Natural killer cell treated with Interleukin-12 subunit alpha and Interleukin-12 subunit beta and Interleukin-15 and Interleukin-18, amount 100 ng/mL, for 72 hours (primary cell): ENCODE measurements around the gene TPM3. TPM values are rescaled to one million over a fixed set of nuclear protein-coding genes. Genes with fewer than 3 reads are reported as not detected.
A peak's percentile ranks its signal among the peaks of the same experiment; 100 is the strongest.

Source experiments
- ATAC-seq, 2 donors: fragments of 150-1000 bp; cut with Tn5 transposase in 1 of 2; sonication (Bioruptor Pico), chemical (Tn5 transposase) in 1 of 2; 2 replicates each; pipeline ENCODE4 v1.10.0; 2021
- DNase-seq: peaks from one replicate; pipeline ENCODE4 v3.0.0; 2022; ENCODE audit warnings: low spot score
- H3K27ac Mint-ChIP-seq, 2 donors: 1 replicate in 1 of 2; 2 replicates in 1 of 2; pipeline ENCODE4 v1.8.0; 2022; ENCODE audit warnings: mixed read lengths in 2 of 2, mild to moderate bottlenecking in 1 of 2, moderate library complexity in 1 of 2
- H3K27me3 Mint-ChIP-seq, 2 donors: 1 replicate in 1 of 2; 2 replicates in 1 of 2; pipeline ENCODE4 v1.8.0; 2022; ENCODE audit warnings: mixed read lengths in 2 of 2
- H3K36me3 Mint-ChIP-seq: one replicate; pipeline ENCODE4 v1.8.0; 2022; ENCODE audit warnings: mixed read lengths
- H3K4me1 Mint-ChIP-seq, 2 donors: 1 replicate in 1 of 2; 2 replicates in 1 of 2; pipeline ENCODE4 v1.8.0; 2022; ENCODE audit warnings: low read depth in 2 of 2, mixed read lengths in 2 of 2, mild to moderate bottlenecking in 1 of 2
- H3K4me3 Mint-ChIP-seq: one replicate; pipeline ENCODE4 v1.8.0; 2022; ENCODE audit warnings: mixed read lengths
- H3K9me3 Mint-ChIP-seq: 2 replicates; pipeline ENCODE4 v1.8.0; 2022; ENCODE audit warnings: mixed read lengths
- total RNA-seq, 2 donors: library from RNA; stranded (reverse); gene quantifications; one replicate each; pipeline ENCODE4 v1.2.3, GENCODE V29; 2022

TPM3 gene
- total RNA-seq, 2 donors from 2014 or later = 495 to 662 TPM

GRCh38 chr1:154190550-154190949, 1.4 kb downstream of the TPM3 start:
- Mint-ChIP-seq H3K27me3 (peaks cover 26 to 30% of the 10 kb centered on the region in 2 donors), H3K9me3 (no peaks in the 10 kb centered on the region)

GRCh38 chr1:154186852-154187501, 4.9 kb downstream of the TPM3 start:
- ATAC-seq (no peak), DNase-seq (no peak)
- H3K9me3 Mint-ChIP-seq = no peaks in the 10 kb centered on the region
- H3K4me3 Mint-ChIP-seq = no peak overlapping the region
- H3K4me1 Mint-ChIP-seq = peaks cover 5 to 11% of the 10 kb centered on the region in 2 donors
- peaks cover 9% of the 10 kb centered on the region for H3K36me3 Mint-ChIP-seq
- H3K27ac Mint-ChIP-seq = no peak overlapping the region
- peaks cover 0 to 8% of the 10 kb centered on the region in 2 donors for H3K27me3 Mint-ChIP-seq

More at GRCh38 chr1:154190550-154190949, 1.4 kb downstream of the TPM3 start:
- DNase-seq (no peak), ATAC-seq (no peak)
- Mint-ChIP-seq H3K4me3 (no peak overlapping the region), H3K36me3 (no peaks in the 10 kb centered on the region), H3K4me1 (no peaks in the 10 kb centered on the region), H3K27ac (no peak overlapping the region)

- peaks cover 17% of the 10 kb centered on the region for H3K36me3 Mint-ChIP-seq
- ATAC-seq (no peak), DNase-seq (no peak)
- no peak overlapping the region for H3K27ac Mint-ChIP-seq
- no peak overlapping the region for H3K4me3 Mint-ChIP-seq
- H3K4me1 Mint-ChIP-seq = peaks cover 13 to 19% of the 10 kb centered on the region in 2 donors
- peaks cover 0 to 3% of the 10 kb centered on the region in 2 donors for H3K27me3 Mint-ChIP-seq
- no peaks in the 10 kb centered on the region for H3K9me3 Mint-ChIP-seq
Measured at GRCh38 chr1:154186177-154186576, 5.7 kb downstream of the TPM3 start.

GRCh38 chr1:154183046-154183915, 8.6 kb downstream of the TPM3 start:
- Mint-ChIP-seq H3K27ac (peak overlapping the region; percentile 85 to 88), H3K4me1 (peaks cover 34 to 46% of the 10 kb centered on the region in 2 donors), H3K27me3 (no peaks in the 10 kb centered on the region), H3K36me3 (peaks cover 26% of the 10 kb centered on the region), H3K9me3 (no peaks in the 10 kb centered on the region), H3K4me3 (peak overlapping the region; percentile 99)
- peak; percentile 95 for DNase-seq
- peak; percentile 95 to 96 for ATAC-seq

- no peaks in the 10 kb centered on the region for H3K9me3 Mint-ChIP-seq
- peak; percentile 77 to 80 for ATAC-seq
- peak overlapping the region; percentile 85 to 88 for H3K27ac Mint-ChIP-seq
- DNase-seq = peak; percentile 85
- peaks cover 29% of the 10 kb centered on the region for H3K36me3 Mint-ChIP-seq
- peaks cover 41 to 54% of the 10 kb centered on the region in 2 donors for H3K4me1 Mint-ChIP-seq
- peak overlapping the region; percentile 99 for H3K4me3 Mint-ChIP-seq
- no peaks in the 10 kb centered on the region for H3K27me3 Mint-ChIP-seq
Measured at GRCh38 chr1:154182344-154183045, 9.4 kb downstream of the TPM3 start.

GRCh38 chr1:154181944-154182343, 10.0 kb downstream of the TPM3 start:
- Mint-ChIP-seq H3K4me1 (peaks cover 47 to 59% of the 10 kb centered on the region in 2 donors), H3K27ac (peak overlapping the region; percentile 85 to 88), H3K4me3 (peak overlapping the region; percentile 99), H3K36me3 (peaks cover 33% of the 10 kb centered on the region), H3K27me3 (no peaks in the 10 kb centered on the region), H3K9me3 (no peaks in the 10 kb centered on the region)
- DNase-seq = no peak
- ATAC-seq = no peak

- H3K4me3 Mint-ChIP-seq = peak overlapping the region; percentile 99
- H3K27ac Mint-ChIP-seq = peak overlapping the region; percentile 85 to 88
- peaks cover 60 to 73% of the 10 kb centered on the region in 2 donors for H3K4me1 Mint-ChIP-seq
- peaks cover 33% of the 10 kb centered on the region for H3K36me3 Mint-ChIP-seq
- DNase-seq (no peak), ATAC-seq (no peak)
- no peaks in the 10 kb centered on the region for H3K27me3 Mint-ChIP-seq
- no peaks in the 10 kb centered on the region for H3K9me3 Mint-ChIP-seq
Measured at GRCh38 chr1:154179946-154180687, 11.8 kb downstream of the TPM3 start.

- H3K4me1 Mint-ChIP-seq = peaks cover 60 to 73% of the 10 kb centered on the region in 2 donors
- DNase-seq (no peak), ATAC-seq (no peak)
- peak overlapping the region; percentile 99 for H3K4me3 Mint-ChIP-seq
- no peaks in the 10 kb centered on the region for H3K9me3 Mint-ChIP-seq
- peaks cover 33% of the 10 kb centered on the region for H3K36me3 Mint-ChIP-seq
- H3K27me3 Mint-ChIP-seq = no peaks in the 10 kb centered on the region
- peak overlapping the region; percentile 85 to 88 for H3K27ac Mint-ChIP-seq
Measured at GRCh38 chr1:154178911-154179811, 12.7 kb downstream of the TPM3 start.

GRCh38 chr1:154178013-154178412, 13.9 kb downstream of the TPM3 start:
- ATAC-seq (no peak), DNase-seq (no peak)
- peak overlapping the region; percentile 76 to 85 for H3K27ac Mint-ChIP-seq
- H3K36me3 Mint-ChIP-seq = peaks cover 31% of the 10 kb centered on the region
- no peaks in the 10 kb centered on the region for H3K27me3 Mint-ChIP-seq
- H3K4me3 Mint-ChIP-seq = peak overlapping the region; percentile 99
- H3K9me3 Mint-ChIP-seq = no peaks in the 10 kb centered on the region
- peaks cover 57 to 66% of the 10 kb centered on the region in 2 donors for H3K4me1 Mint-ChIP-seq

GRCh38 chr1:154176337-154176736, 15.6 kb downstream of the TPM3 start:
- Mint-ChIP-seq H3K9me3 (no peaks in the 10 kb centered on the region), H3K27me3 (no peaks in the 10 kb centered on the region), H3K4me3 (peak overlapping the region; percentile 37), H3K4me1 (peaks cover 63 to 64% of the 10 kb centered on the region in 2 donors), H3K36me3 (peaks cover 32% of the 10 kb centered on the region), H3K27ac (peak overlapping the region; percentile 35 to 70)
- ATAC-seq = no peak
- DNase-seq = no peak

GRCh38 chr1:154174654-154175053, 17.2 kb downstream of the TPM3 start:
- no peaks in the 10 kb centered on the region for H3K9me3 Mint-ChIP-seq
- no peak for ATAC-seq
- no peak overlapping the region for H3K27ac Mint-ChIP-seq
- H3K4me3 Mint-ChIP-seq = no peak overlapping the region
- no peaks in the 10 kb centered on the region for H3K27me3 Mint-ChIP-seq
- H3K4me1 Mint-ChIP-seq = peaks cover 61 to 62% of the 10 kb centered on the region in 2 donors
- DNase-seq = no peak
- peaks cover 38% of the 10 kb centered on the region for H3K36me3 Mint-ChIP-seq

GRCh38 chr1:154171880-154172279, 20.0 kb downstream of the TPM3 start:
- Mint-ChIP-seq H3K4me1 (peaks cover 33 to 43% of the 10 kb centered on the region in 2 donors), H3K9me3 (no peaks in the 10 kb centered on the region), H3K27me3 (no peaks in the 10 kb centered on the region), H3K36me3 (peaks cover 49% of the 10 kb centered on the region), H3K4me3 (no peak overlapping the region), H3K27ac (peak overlapping the region; percentile 61 to 74)
- DNase-seq (no peak), ATAC-seq (no peak)
